A673 (cell line): ENCODE results near the gene TRAK1.

Experiments used
- CTCF ChIP-seq: fragments of 300-800, 200-600 bp; sonication (generic); conservative IDR thresholded peaks from 2 replicates; pipeline ENCODE4 v1.5.1; 2017; ENCODE audit warnings: low read depth, mild to moderate bottlenecking, antibody characterized with exemption, low read length, moderate library complexity, mixed read lengths
- EZH2 ChIP-seq: fragments of 200-600 bp; sonication (generic); IDR thresholded peaks from 2 replicates; pipeline ENCODE4 v1.6.1; 2017; ENCODE audit warnings: borderline replicate concordance, low read depth, mild to moderate bottlenecking, mixed read lengths, antibody characterized with exemption, low read length; ENCODE audit not compliant: poor library complexity, severe bottlenecking

- no peak for TF ChIP-seq CTCF
- no peak for TF ChIP-seq EZH2
Measured at GRCh38 chr3:42269647-42270046, 178.5 kb downstream of the TRAK1 start.
